GM19467 (cell line): ENCODE measurements around the gene KIAA1958.

Experiments
- ATAC-seq: cut with Tn5 transposase; IDR thresholded peaks from one replicate; pipeline ENCODE4 v1.9.1; 2021; ENCODE audit warnings: mild to moderate bottlenecking, moderate library complexity; ENCODE audit not compliant: unreplicated experiment

The KIAA1958 gene

DNA sequence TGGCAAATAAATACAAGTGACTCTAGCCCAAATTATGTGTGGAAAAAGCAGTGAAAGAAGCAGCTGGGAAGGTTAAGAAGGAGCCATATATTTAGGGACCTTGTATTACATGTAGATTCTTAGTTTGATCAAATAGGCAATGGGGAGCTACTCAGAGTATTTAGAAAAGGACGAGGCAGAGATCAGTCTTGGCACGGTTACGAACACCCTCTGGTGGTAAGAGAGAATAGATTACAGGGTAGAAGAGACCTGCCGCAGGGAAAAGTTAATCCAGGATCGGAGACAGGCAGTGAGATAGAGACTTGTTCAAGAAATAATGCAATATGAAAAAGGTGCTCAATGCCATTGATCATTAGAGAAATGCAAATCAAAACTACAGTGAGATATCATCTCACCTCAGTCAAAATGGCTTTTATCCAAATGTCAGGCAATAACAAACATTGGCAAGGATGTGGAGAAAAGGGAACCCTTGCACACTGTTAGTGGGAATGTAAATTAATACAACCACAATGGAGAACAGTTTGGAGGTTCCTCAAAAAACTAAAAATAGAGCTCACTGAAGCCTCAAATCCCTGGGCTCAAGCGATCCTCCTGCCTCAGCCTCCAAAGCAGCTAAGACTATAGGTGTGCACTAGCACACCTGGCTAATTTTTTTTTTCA lies 219.3 kb downstream of the KIAA1958 start:
- no peak for ATAC-seq

- ATAC-seq, result no peak
These were observed 224.5 kb downstream of the KIAA1958 start for GRCh38 chr9:112711050-112711689.

DNA sequence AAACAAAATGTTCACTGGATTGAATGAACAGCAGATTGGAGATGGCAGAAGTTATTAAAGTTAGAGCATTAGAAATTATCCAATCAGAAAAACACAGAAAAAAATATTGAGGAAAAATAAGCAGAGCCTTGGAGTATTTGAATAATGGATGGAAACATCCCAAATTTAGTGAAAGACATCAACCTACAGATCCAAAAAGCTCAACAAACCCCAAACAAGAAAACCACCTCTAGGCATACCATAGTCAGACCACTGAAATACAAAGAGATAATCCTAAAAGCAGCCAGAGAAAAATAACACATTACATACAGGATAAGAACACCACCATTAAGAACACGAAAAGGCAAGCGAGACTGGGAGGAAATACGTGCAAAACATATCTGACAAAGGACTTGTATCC lies 226.1 kb downstream of the KIAA1958 start:
- no peak for ATAC-seq

DNA sequence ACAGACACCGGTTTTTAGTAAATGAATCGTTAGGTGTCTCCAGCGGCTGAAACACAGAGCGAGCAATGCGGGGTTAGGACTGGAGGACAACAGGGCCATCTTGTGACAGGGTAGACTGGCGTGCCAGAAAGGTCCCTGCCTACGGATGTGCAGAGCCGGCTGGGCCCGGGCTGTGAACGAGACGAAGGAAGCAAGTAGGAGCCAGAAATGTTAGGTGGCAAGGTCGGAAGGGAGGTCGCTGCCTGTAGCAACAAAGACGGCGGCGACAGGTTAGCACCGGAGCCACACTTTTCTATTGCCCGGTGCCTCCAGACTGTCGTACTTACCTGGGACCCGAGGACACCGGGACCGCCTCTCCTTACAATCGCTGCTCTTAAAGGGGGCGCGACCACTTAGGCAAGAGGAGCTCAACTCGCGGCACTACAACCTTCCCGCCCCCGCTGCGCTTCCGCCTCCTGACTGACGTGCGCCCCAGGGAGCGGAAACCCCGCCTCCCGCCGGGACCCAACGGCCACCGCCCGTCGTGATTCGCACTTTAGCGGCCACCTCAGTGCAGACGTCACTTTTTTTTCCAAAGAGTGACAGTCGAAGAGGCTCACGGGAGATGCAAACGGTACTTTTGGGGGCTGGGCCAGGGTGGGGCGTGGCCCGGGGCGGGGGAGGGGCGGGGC lies 231.2 kb downstream of the KIAA1958 start, which contains the start of gene INIP:
INIP (minus strand) TSS at position 457 of the 671 bp plus-strand sequence. CDS start 1,632 bp downstream, outside the sequence.
- ATAC-seq, result peak; percentile 97
